HFF-Myc (cell line): ENCODE results near the gene TBX22.

Experiments used
- DNase-seq: peaks from one replicate; pipeline ENCODE4 v3.0.0-alpha.2; 2011; ENCODE audit warnings: low read depth; ENCODE audit errors: extremely low read depth
- H3K4me3 ChIP-seq: replicated peaks from 2 replicates; pipeline ENCODE4 v1.5.1; 2011; ENCODE audit warnings: low read depth, mild to moderate bottlenecking, control low read depth, low read length
- CTCF ChIP-seq: IDR thresholded peaks from 2 replicates; pipeline ENCODE4 v1.5.1; 2012; ENCODE audit warnings: mild to moderate bottlenecking, low read depth, low read length, control low read depth; ENCODE audit errors: missing control alignments

TBX22 gene

GRCh38 chrX:80014141-80014940, at the start of gene TBX22:
TBX22 (plus strand) TSS chrX:80014753; CDS start chrX:80022270, 7,517 bp downstream.
- no peak for TF ChIP-seq CTCF
- H3K4me3 ChIP-seq = no peak within 1 kb of the TSS
- DNase-seq = no peak

- DNase-seq = no peak
- TF ChIP-seq CTCF = no peak
- no peak overlapping the region for H3K4me3 ChIP-seq
Observed at GRCh38 chrX:79975605-79976004, 38.9 kb upstream of the TBX22 start.

GRCh38 chrX:80004458-80004857, 10.1 kb upstream of the TBX22 start:
- DNase-seq = no peak
- TF ChIP-seq CTCF = no peak
- no peak overlapping the region for H3K4me3 ChIP-seq

GRCh38 chrX:80011522-80011921, 3.0 kb upstream of the TBX22 start:
- no peak for TF ChIP-seq CTCF
- DNase-seq = no peak
- no peak overlapping the region for H3K4me3 ChIP-seq

- DNase-seq = no peak
- no peak overlapping the region for H3K4me3 ChIP-seq
- TF ChIP-seq CTCF = no peak
Observed at GRCh38 chrX:80016182-80016581, 1.6 kb downstream of the TBX22 start.

GRCh38 chrX:80021621-80022020, 7.1 kb downstream of the TBX22 start:
- TF ChIP-seq CTCF = no peak
- DNase-seq = no peak
- no peak overlapping the region for H3K4me3 ChIP-seq
